ENCODE results near the gene JAG2.
"Not testable (repeated sequence)": the region's sequence is repeated elsewhere in the genome, so short reads cannot be mapped to it uniquely, and the experiment has no call there.

The JAG2 gene

GRCh38 chr14:105116451-105117256 is 51.9 kb downstream of the JAG2 start:
- no peak for DNase-seq (ENCODE audit: low spot score)

- not testable (repeated sequence) for DNase-seq (ENCODE audit: low spot score)
These were observed 59.3 kb downstream of the JAG2 start for GRCh38 chr14:105109243-105109642.

- no peak for DNase-seq (ENCODE audit: low spot score)
These were observed 60.1 kb downstream of the JAG2 start for GRCh38 chr14:105108516-105108864.

- no peak for DNase-seq (ENCODE audit: low spot score)
These were observed 60.6 kb downstream of the JAG2 start for GRCh38 chr14:105107781-105108515.

GRCh38 chr14:105107351-105107750 is 61.2 kb downstream of the JAG2 start:
- no peak for DNase-seq (ENCODE audit: low spot score)

GRCh38 chr14:105105158-105105557 is 63.4 kb downstream of the JAG2 start:
- DNase-seq (ENCODE audit: low spot score) = no peak

- DNase-seq (ENCODE audit: low spot score) = no peak
These were observed 65.7 kb downstream of the JAG2 start for GRCh38 chr14:105102893-105103292.

GRCh38 chr14:105102361-105102870 is 66.2 kb downstream of the JAG2 start:
- DNase-seq (ENCODE audit: low spot score) = no peak

GRCh38 chr14:105100910-105101309 is 67.7 kb downstream of the JAG2 start:
- DNase-seq (ENCODE audit: low spot score) = no peak

- no peak for DNase-seq (ENCODE audit: low spot score)
These were observed 68.8 kb downstream of the JAG2 start for GRCh38 chr14:105099778-105100177.

- DNase-seq (ENCODE audit: low spot score) = no peak
These were observed 70.3 kb downstream of the JAG2 start for GRCh38 chr14:105098316-105098715.

GRCh38 chr14:105097794-105098127 is 70.8 kb downstream of the JAG2 start:
- DNase-seq (ENCODE audit: low spot score) = no peak

GRCh38 chr14:105096206-105096875 is 72.2 kb downstream of the JAG2 start:
- DNase-seq (ENCODE audit: low spot score) = no peak

GRCh38 chr14:105095236-105095805 is 73.3 kb downstream of the JAG2 start:
- no peak for DNase-seq (ENCODE audit: low spot score)

GRCh38 chr14:105094193-105094907 is 74.2 kb downstream of the JAG2 start:
- no peak for DNase-seq (ENCODE audit: low spot score)

- peak; percentile 68 for DNase-seq (ENCODE audit: low spot score)
These were observed 75.0 kb downstream of the JAG2 start for GRCh38 chr14:105093431-105094192.

- peak; percentile 70 for DNase-seq (ENCODE audit: low spot score)
These were observed 75.5 kb downstream of the JAG2 start for GRCh38 chr14:105093038-105093430.

- no peak for DNase-seq (ENCODE audit: low spot score)
These were observed 76.2 kb downstream of the JAG2 start for GRCh38 chr14:105092171-105093037.

GRCh38 chr14:105091517-105092170 is 76.9 kb downstream of the JAG2 start:
- DNase-seq (ENCODE audit: low spot score) = no peak

All from germinal center (tissue), 1 donor.